ENCODE results near the gene MAOB. TPM values are rescaled to one million over a fixed set of nuclear protein-coding genes. Genes with fewer than 3 reads are reported as not detected.

The MAOB gene
- total and polyA plus RNA-seq, 8 donors = 3.1 to 15.1 (median 6.0) TPM

GRCh38 chrX:43822014-43822413 lies 60.2 kb downstream of the MAOB start:
- Histone ChIP-seq H3K4me3 (no peak overlapping the region), H3K4me1 (no peaks in the 10 kb centered on the region), H3K27me3 (peaks cover 0 to 6% (median 2%) of the 10 kb centered on the region in 4 donors), H3K27ac (no peak overlapping the region), H3K9me3 (no peaks in the 10 kb centered on the region), H3K36me3 (no peaks in the 10 kb centered on the region)
- TF ChIP-seq CTCF (IDR thresholded peaks at IDR 0.05) = no peak
- ATAC-seq (no peak), FAIRE-seq (no peak), DNase-seq (no peak)
- 32 to 40% methylated on average over 1 of the region's 1 CpG for whole genome bisulfite sequencing, 2 donors
- intact Hi-C loops (cut with DNase I) = no loop called here

GRCh38 chrX:43817444-43817843 lies 64.8 kb downstream of the MAOB start:
- H3K36me3 ChIP-seq = no peaks in the 10 kb centered on the region
- H3K4me1 ChIP-seq = no peaks in the 10 kb centered on the region
- H3K27me3 ChIP-seq = peaks cover 0 to 6% (median 0%) of the 10 kb centered on the region in 4 donors
- TF ChIP-seq CTCF (IDR thresholded peaks at IDR 0.05) = no peak
- H3K9me3 ChIP-seq = no peaks in the 10 kb centered on the region
- no peak for DNase-seq
- intact Hi-C loops (cut with DNase I) = no loop called here
- WGBS, 2 donors = 62 to 64% methylated on average over 3 of the region's 3 CpGs
- FAIRE-seq = no peak
- no peak overlapping the region for H3K27ac ChIP-seq
- ATAC-seq = no peak
- H3K4me3 ChIP-seq = no peak overlapping the region

- FAIRE-seq = no peak
Observed at GRCh38 chrX:43815209-43815608, 67.0 kb downstream of the MAOB start.

GRCh38 chrX:43813898-43814297 lies 68.4 kb downstream of the MAOB start:
- Histone ChIP-seq H3K27me3 (no peaks in the 10 kb centered on the region), H3K4me3 (no peak overlapping the region), H3K4me1 (no peaks in the 10 kb centered on the region), H3K27ac (no peak overlapping the region), H3K9me3 (no peaks in the 10 kb centered on the region), H3K36me3 (no peaks in the 10 kb centered on the region)
- TF ChIP-seq CTCF (IDR thresholded peaks at IDR 0.05) = no peak
- no peak for FAIRE-seq
- DNase-seq = no peak
- no peak for ATAC-seq
- intact Hi-C loops (cut with DNase I) = no loop called here

More at GRCh38 chrX:43815209-43815608, 67.0 kb downstream of the MAOB start:
- TF ChIP-seq CTCF (IDR thresholded peaks at IDR 0.05) = no peak
- Histone ChIP-seq H3K9me3 (no peaks in the 10 kb centered on the region), H3K4me3 (no peak overlapping the region), H3K4me1 (no peaks in the 10 kb centered on the region), H3K36me3 (no peaks in the 10 kb centered on the region), H3K27ac (no peak overlapping the region), H3K27me3 (peaks cover 0 to 6% (median 0%) of the 10 kb centered on the region in 4 donors)
- intact Hi-C loops (cut with DNase I) = no loop called here
- ATAC-seq = no peak
- WGBS, 2 donors = 42 to 58% methylated on average over 2 of the region's 2 CpGs
- DNase-seq = no peak

GRCh38 chrX:43813319-43813718 lies 68.9 kb downstream of the MAOB start:
- no peak for ATAC-seq
- Histone ChIP-seq H3K27me3 (no peaks in the 10 kb centered on the region), H3K9me3 (no peaks in the 10 kb centered on the region), H3K36me3 (no peaks in the 10 kb centered on the region), H3K27ac (no peak overlapping the region), H3K4me3 (no peak overlapping the region), H3K4me1 (no peaks in the 10 kb centered on the region)
- FAIRE-seq = no peak
- DNase-seq = no peak
- intact Hi-C loops (cut with DNase I) = no loop called here
- WGBS, 2 donors = 67 to 88% methylated on average over 2 of the region's 2 CpGs
- TF ChIP-seq CTCF (IDR thresholded peaks at IDR 0.05) = no peak
